ENCODE measurements around the gene MEF2D.

MEF2D gene

GRCh38 chr1:156440654-156441437, 59.7 kb downstream of the MEF2D start:
- DNase-seq (ENCODE audit: low read depth in 2 of 2): no peak
- no peak overlapping the region for H3K4me3 ChIP-seq (replicated peaks in 1 of 2; ENCODE audit: low read depth in 2 of 2, low read length in 2 of 2)
- TF ChIP-seq CTCF (IDR thresholded peaks at IDR 0.05; ENCODE audit: low read depth, low read length): no peak

- no peak for DNase-seq (ENCODE audit: low read depth in 2 of 2)
- H3K4me3 ChIP-seq (replicated peaks in 1 of 2; ENCODE audit: low read depth in 2 of 2, low read length in 2 of 2): no peak overlapping the region
- TF ChIP-seq CTCF (IDR thresholded peaks at IDR 0.05; ENCODE audit: low read depth, low read length): no peak
These were observed 60.8 kb downstream of the MEF2D start for GRCh38 chr1:156439777-156440183.

GRCh38 chr1:156439036-156439776, 61.4 kb downstream of the MEF2D start:
- H3K4me3 ChIP-seq (replicated peaks in 1 of 2; ENCODE audit: low read depth in 2 of 2, low read length in 2 of 2): no peak overlapping the region
- no peak for TF ChIP-seq CTCF (IDR thresholded peaks at IDR 0.05; ENCODE audit: low read depth, low read length)
- DNase-seq (ENCODE audit: low read depth in 2 of 2): no peak

GRCh38 chr1:156438278-156438987, 62.1 kb downstream of the MEF2D start:
- H3K4me3 ChIP-seq (replicated peaks in 1 of 2; ENCODE audit: low read depth in 2 of 2, low read length in 2 of 2): no peak overlapping the region
- no peak for TF ChIP-seq CTCF (IDR thresholded peaks at IDR 0.05; ENCODE audit: low read depth, low read length)
- DNase-seq (ENCODE audit: low read depth in 2 of 2): peak in 1 of 2 donors; percentile 20

GRCh38 chr1:156437037-156437867, 63.3 kb downstream of the MEF2D start:
- no peak overlapping the region for H3K4me3 ChIP-seq (replicated peaks in 1 of 2; ENCODE audit: low read depth in 2 of 2, low read length in 2 of 2)
- DNase-seq (ENCODE audit: low read depth in 2 of 2): no peak
- TF ChIP-seq CTCF (IDR thresholded peaks at IDR 0.05; ENCODE audit: low read depth, low read length): no peak
